HG03175 (cell line): ENCODE data around the gene APOE.
"Not testable (repeated sequence)": the region's sequence is repeated elsewhere in the genome, so short reads cannot be mapped to it uniquely, and the experiment has no call there.

Experiments
- ATAC-seq: cut with Tn5 transposase; IDR thresholded peaks from one replicate; pipeline ENCODE4 v1.9.1; 2021; ENCODE audit warnings: mild to moderate bottlenecking, moderate library complexity; ENCODE audit not compliant: unreplicated experiment

The APOE gene

GRCh38 chr19:44883922-44884321 is 21.7 kb upstream of the APOE start:
- no peak for ATAC-seq

- ATAC-seq, result no peak
Measured at GRCh38 chr19:44884566-44884965, 21.0 kb upstream of the APOE start.

GRCh38 chr19:44886141-44886540 is 19.5 kb upstream of the APOE start:
- no peak for ATAC-seq

- ATAC-seq, result no peak
Measured at GRCh38 chr19:44887648-44888047, 17.9 kb upstream of the APOE start.

GRCh38 chr19:44888335-44888734 is 17.3 kb upstream of the APOE start:
- ATAC-seq, result not testable (repeated sequence)

GRCh38 chr19:44889830-44890365 is 15.7 kb upstream of the APOE start:
- no peak for ATAC-seq

GRCh38 chr19:44890366-44891015 is 15.1 kb upstream of the APOE start:
- peak; percentile 82 for ATAC-seq

GRCh38 chr19:44891016-44891882 is 14.3 kb upstream of the APOE start, which contains the start of gene TOMM40:
TSS of gene TOMM40 (plus strand) at chr19:44891254. CDS start at chr19:44891416, 162 bp downstream.
- peak; percentile 64 for ATAC-seq

GRCh38 chr19:44892932-44893331 is 12.7 kb upstream of the APOE start:
- ATAC-seq, result no peak

- no peak for ATAC-seq
Measured at GRCh38 chr19:44893332-44894051, 12.1 kb upstream of the APOE start.

- ATAC-seq, result no peak
Measured at GRCh38 chr19:44894052-44894400, 11.6 kb upstream of the APOE start.

GRCh38 chr19:44894946-44895345 is 10.7 kb upstream of the APOE start:
- no peak for ATAC-seq

GRCh38 chr19:44897835-44898234 is 7.8 kb upstream of the APOE start:
- ATAC-seq, result no peak

- no peak for ATAC-seq
Measured at GRCh38 chr19:44900328-44901244, 5.0 kb upstream of the APOE start.

GRCh38 chr19:44903216-44903601 is 2.4 kb upstream of the APOE start:
- no peak for ATAC-seq

- no peak for ATAC-seq
Measured at GRCh38 chr19:44903602-44904425, 1.8 kb upstream of the APOE start.

GRCh38 chr19:44904426-44904994 is 1.1 kb upstream of the APOE start:
- ATAC-seq, result no peak

GRCh38 chr19:44907613-44908012 is 2.0 kb downstream of the APOE start:
- ATAC-seq, result no peak
